ENCODE data around the gene TIMP4.

TIMP4 gene

DNA sequence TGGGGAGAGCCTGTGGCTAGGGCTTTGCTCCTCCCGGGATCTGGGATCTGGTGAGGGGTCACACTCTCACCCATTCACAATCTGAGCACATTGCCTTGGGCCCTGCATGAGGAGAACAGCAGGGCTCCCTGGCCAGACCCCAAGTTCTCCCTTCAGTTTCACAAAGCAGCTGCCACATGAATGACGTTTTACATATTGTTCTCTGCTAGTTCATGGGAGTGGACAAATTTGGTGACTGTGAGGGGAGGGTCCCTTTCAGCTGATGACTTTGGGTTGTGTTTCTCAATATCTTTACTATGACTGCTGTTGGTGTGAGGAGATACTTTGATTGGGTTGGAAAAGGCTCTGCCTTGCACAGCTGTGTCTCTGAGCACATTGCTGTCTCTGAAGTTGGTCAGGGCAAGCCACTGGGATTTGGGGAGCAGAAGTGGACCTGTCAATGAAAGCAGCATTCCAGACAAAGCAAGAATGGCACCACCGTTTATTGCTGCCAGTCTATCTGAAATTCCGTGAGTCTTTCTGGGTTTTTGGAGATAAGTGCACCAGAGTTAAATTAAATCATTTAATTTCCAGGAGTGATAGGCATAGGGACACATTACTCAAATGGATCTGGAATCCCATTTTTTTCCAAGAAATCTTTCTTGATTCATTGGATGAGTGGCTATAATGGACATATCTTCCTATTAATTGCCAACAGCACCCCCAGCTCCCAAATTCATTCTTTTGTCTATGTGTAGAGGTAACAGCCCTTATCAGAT is 10.3 kb downstream of the TIMP4 start:
- DNase-seq (ENCODE audit: low read depth in 2 of 3, low spot score in 1 of 3) = no peak

DNA sequence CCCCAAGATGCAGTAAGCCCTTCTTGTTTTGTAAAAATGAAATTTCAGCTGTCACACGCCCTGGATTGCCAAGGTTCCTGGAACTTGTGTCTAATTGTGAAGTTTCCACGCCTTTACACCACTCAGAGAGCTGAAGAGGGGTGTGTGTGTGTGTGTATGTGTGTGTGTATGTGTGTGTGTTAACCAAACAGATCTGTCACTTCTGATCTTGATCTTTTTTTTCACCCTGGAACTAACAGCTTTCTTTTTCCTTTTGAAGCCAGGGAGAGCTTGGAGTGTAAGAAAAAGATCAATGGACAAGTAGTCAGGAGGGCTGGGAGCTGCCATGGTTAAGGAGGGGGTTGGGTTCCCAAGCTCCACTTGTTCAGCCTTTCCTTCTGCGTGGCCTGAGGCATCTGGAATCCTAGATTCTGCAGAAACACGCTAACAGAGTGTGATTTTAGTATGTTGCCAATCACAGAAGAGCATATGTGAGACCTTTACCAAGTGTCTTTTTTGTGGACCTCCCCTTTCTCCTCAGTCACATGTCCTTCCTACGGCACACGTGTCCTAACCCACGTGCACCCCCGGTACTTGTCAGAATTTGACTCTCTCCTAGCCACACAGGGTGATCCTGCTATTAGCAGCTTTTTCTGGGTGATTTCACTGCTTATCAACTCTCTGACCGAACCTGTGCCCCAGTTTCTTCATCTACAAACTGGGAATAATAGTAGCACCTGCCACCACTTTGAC is 11.5 kb downstream of the TIMP4 start:
- DNase-seq (ENCODE audit: low read depth in 2 of 3, low spot score in 1 of 3) = no peak

DNA sequence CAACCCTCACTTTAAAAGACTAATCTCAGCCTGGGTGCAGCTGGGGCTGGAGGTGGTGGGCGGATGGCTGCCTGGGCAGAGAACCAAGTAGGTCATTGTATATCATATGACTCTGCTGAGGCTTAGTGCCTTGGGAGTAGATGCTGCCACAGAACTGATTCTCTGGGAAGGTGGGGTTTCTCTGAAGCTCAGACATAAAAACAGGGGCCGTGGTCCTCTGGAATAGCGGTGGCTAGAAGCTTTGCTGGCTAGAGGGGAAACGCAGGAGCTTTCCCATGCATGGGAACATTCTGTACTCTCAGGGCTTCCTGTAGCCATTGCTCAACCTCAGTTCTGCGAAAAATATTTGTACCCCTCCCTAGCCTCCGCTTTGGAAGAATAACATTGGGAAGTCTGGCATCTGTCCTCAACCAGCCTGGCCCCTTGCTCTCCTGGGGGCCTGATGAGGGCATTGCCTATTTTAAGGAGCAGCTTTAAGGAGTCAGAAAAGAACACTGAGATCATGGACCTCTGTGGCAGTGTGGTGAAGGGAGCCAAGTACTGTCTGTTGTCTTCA is 14.7 kb downstream of the TIMP4 start:
- no peak for DNase-seq (ENCODE audit: low read depth in 2 of 3, low spot score in 1 of 3)

DNA sequence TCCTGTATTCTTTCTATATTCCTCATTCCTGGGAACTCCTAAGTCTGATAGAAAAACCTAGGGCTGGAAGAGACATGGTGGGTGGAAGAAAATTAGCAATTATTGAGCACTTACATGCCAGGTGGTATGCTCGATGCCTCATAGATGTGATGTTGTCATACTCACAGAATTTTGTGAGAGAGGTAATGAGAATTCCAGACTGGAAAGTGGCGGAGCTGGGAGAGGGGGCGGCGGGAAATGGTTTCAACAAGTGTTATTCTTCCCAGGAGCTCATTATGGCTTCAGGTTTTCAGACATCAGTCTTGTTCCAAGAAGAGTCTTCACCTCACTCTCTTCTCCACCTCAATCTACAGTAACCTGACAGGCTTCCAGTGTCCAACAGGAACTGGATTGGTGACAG is 16.2 kb downstream of the TIMP4 start:
- DNase-seq (ENCODE audit: low read depth in 2 of 3, low spot score in 1 of 3) = no peak

DNA sequence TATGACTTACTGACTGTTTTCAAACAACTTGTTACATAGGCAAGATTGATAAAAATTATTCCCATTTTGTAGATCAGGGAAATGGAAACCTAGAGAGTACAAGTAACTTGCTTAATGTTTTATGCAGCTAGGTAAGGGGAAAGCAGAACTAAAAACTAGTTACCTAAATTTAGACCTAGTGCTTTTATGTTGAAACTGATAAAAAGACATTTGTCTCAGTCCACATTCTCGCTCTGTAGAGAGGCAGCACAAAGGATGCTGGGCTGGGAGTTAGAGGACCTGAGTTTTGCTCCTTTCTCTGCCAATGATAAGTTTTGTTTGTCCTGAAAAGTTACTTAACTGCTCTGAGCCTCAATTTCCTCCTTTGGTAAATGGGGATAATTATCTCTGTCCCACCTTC is 17.4 kb downstream of the TIMP4 start:
- no peak for DNase-seq (ENCODE audit: low read depth in 2 of 3, low spot score in 1 of 3)

- DNase-seq (ENCODE audit: low read depth in 2 of 3, low spot score in 1 of 3) = peak in 1 of 3 donors; percentile 15
Observed at GRCh38 chr3:12139111-12139511, 19.6 kb downstream of the TIMP4 start.

DNA sequence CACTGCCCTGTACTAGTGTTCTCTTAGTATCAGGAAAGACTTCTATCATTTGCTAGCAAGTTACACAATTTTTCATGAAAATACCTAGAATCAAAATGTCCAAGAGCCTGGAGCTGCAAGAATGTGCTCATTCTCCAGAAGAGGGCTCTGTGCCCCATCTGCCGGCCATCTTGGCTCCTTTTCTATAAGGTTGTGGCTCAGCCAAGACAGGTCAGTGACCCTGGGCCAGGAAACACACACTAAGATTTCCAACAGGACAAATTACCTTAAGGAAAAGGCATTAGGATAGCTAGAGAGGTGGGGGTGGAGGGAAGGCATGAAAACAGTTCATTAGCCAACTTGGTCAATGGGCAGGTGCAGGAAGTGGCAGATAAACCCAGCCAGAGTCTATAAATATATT is 20.7 kb downstream of the TIMP4 start:
- DNase-seq (ENCODE audit: low read depth in 2 of 3, low spot score in 1 of 3) = peak in 1 of 3 donors; percentile 15

GRCh38 chr3:12136371-12136770 is 22.3 kb downstream of the TIMP4 start:
- DNase-seq (ENCODE audit: low read depth in 2 of 3, low spot score in 1 of 3) = no peak

DNA sequence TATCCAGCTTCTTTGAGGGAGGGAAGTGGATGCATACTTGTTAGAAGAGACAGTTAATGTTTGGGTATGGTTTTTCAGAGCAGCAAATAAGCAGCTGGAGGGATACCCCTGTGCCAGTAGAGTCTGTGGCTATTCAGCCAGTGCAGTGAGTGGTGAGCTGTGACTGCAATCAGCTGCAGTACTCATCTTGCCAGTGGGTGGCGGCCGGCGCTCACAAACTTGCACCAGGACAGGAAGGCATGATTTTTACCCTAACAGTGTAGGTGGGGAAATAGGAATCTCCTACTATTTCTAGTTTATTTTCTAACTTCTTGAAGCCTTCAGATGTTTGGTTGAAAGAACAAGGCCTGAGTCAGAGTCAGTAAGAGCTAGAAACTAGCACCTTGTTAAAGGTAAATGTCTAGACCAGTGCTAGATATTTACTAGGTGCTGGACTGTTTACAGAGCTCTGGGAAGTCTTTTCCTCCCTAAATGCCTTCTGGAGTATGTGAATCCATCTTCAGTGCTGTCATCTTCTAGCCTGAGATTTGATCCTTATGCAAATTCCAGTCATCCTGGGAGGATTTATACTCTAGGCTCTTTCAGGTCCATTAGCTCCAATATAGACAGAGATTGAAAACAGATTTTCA is 23.6 kb downstream of the TIMP4 start:
- DNase-seq (ENCODE audit: low read depth in 2 of 3, low spot score in 1 of 3) = peak; percentile 36 to 62 (median 57)

- DNase-seq (ENCODE audit: low read depth in 2 of 3, low spot score in 1 of 3) = no peak
Observed at GRCh38 chr3:12132881-12133280, 25.8 kb downstream of the TIMP4 start.

DNA sequence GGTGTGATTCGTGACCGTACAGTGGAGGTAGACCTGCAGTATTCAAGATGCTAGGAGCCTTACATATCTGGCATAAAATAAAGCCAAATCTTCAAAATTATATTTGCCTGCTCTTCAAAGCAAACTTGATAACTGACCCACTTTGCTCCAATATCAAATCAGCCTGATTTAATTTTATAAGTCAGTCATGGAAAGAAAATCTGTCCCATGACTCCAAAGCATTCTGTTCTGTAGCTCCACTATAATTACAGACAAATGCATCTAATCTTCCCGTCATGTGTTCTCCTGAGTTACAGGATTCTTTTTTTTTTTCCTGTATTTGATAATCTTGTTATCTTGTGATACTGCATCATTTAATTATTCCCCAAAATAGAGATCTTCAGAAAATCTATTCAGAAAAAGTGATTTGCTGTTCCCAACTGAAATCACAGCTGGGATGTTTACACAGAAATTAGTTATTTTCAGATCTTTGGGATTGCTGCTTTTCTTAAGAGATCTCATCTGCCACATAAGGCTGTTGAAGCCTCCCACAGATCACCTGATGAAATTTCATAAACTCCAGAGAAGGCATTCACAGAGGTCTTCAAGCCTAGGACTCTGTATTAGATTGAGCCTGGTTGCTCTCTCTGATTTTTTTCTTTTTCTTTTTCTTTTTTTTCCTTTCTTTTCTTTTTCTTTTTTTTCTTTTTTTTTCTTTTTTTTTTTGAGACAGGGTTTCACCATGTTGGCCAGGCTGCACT is 27.2 kb downstream of the TIMP4 start:
- DNase-seq (ENCODE audit: low read depth in 2 of 3, low spot score in 1 of 3) = no peak

DNA sequence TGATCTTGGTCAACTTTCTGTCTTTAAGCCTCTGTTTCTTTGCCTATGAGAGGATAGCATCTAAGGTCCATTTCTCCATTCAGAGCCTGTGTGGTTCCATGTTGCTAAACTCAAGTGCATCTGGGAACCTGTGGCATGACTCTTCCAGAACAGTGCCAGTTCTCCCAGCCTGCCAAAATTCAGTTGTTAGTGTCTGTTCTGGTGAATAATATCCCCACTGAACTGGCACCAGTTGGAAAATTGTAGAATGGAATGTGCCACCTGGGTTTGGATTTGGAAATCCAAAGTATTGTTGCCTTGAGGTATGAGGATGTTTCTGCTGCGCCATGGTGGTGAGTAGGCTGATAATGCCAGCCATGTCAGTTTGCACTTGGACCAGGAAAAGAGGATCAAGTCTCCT is 31.3 kb downstream of the TIMP4 start:
- no peak for DNase-seq (ENCODE audit: low read depth in 2 of 3, low spot score in 1 of 3)

GRCh38 chr3:12125772-12126171 is 32.9 kb downstream of the TIMP4 start:
- DNase-seq (ENCODE audit: low read depth in 2 of 3, low spot score in 1 of 3) = no peak

DNA sequence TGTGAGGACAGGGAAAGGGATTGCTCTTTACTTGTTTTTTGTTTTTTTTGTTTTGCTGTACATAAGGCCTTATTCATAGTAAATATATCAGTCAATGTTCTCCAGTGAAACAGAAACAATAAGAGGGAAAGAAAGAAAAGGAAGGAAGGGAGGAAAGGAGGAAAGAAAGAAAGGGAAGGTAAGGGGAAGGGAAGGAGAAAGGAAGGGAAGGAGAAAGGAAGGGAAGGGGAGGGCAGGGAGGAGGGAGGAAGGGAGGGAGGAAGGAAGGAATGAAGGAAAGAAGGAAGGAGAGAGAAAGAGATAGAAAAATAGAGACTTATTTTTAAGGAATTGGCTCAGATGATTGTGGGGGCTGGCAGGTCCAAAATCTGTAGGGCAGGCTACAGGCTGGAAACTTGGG is 37.2 kb downstream of the TIMP4 start:
- no peak for DNase-seq (ENCODE audit: low read depth in 2 of 3, low spot score in 1 of 3)

DNA sequence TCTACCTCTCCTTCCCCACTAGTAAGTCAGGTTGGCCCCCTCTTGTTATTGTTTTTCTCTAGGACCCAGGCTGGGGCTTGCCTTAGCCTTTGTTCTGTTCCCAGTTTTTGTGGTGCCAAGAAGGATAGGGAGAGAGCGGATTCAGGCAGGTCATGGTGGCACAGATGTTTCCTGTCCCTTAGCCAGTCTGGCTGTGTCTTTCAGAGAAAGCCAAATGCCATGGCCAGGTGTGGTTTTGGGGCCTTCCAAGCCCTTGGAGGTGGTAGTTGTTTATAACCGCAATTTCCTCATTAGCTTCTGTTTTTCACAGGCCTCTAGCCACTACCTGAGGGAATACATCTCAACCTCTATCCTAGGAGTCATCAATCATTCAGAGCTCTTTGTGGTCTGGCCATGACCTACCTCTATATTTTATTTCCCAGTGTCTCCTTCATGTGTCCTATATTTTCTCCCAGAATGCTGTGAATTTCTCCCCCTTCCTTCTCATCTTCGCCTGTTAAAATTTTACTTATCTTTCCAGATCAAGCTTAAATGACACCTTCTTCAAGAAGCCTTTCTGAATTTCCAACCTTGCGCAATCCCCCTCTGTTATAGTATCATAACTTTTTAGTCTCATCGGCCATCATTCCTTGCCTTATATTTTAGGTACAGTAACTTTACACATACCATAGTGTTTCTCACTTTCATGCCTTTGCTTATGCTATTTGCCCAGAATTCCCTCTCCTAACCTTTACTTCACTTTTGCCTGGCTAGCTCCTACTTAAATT is 38.2 kb downstream of the TIMP4 start:
- DNase-seq (ENCODE audit: low read depth in 2 of 3, low spot score in 1 of 3) = no peak

- no peak for DNase-seq (ENCODE audit: low read depth in 2 of 3, low spot score in 1 of 3)
Observed at GRCh38 chr3:12117473-12117872, 41.2 kb downstream of the TIMP4 start.

- DNase-seq (ENCODE audit: low read depth in 2 of 3, low spot score in 1 of 3) = no peak
Observed at GRCh38 chr3:12116870-12117269, 41.8 kb downstream of the TIMP4 start.

- DNase-seq (ENCODE audit: low read depth in 2 of 3, low spot score in 1 of 3) = no peak
Observed at GRCh38 chr3:12115849-12116248, 42.9 kb downstream of the TIMP4 start.

DNA sequence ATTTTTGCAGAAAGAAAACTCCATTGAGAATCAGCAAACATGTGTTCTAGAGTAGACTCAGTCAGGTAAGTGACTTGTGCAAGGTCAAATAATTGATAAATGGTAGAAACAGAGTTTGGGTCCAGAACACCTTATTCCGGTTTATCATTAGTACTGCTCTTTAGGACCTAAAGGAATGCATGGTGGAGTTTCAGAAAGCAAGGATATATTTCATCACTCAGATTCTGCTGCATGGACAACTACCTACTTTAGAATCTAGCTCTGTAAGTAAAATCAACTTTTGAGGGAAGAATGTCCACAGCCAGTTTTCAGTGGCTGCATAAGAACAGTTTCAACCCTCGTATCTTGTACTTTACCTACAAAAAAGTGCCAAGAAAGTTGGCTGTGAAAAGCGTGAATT is 43.6 kb downstream of the TIMP4 start:
- DNase-seq (ENCODE audit: low read depth in 2 of 3, low spot score in 1 of 3) = no peak

GRCh38 chr3:12114251-12114650 is 44.5 kb downstream of the TIMP4 start:
- DNase-seq (ENCODE audit: low read depth in 2 of 3, low spot score in 1 of 3) = no peak
